ENCODE results near the gene RAPGEF4. TPM values are rescaled to one million over a fixed set of nuclear protein-coding genes. Genes with fewer than 3 reads are reported as not detected.

RAPGEF4 gene
- total RNA-seq, 1 experiment from 2014 or later: 1.4 TPM

DNA sequence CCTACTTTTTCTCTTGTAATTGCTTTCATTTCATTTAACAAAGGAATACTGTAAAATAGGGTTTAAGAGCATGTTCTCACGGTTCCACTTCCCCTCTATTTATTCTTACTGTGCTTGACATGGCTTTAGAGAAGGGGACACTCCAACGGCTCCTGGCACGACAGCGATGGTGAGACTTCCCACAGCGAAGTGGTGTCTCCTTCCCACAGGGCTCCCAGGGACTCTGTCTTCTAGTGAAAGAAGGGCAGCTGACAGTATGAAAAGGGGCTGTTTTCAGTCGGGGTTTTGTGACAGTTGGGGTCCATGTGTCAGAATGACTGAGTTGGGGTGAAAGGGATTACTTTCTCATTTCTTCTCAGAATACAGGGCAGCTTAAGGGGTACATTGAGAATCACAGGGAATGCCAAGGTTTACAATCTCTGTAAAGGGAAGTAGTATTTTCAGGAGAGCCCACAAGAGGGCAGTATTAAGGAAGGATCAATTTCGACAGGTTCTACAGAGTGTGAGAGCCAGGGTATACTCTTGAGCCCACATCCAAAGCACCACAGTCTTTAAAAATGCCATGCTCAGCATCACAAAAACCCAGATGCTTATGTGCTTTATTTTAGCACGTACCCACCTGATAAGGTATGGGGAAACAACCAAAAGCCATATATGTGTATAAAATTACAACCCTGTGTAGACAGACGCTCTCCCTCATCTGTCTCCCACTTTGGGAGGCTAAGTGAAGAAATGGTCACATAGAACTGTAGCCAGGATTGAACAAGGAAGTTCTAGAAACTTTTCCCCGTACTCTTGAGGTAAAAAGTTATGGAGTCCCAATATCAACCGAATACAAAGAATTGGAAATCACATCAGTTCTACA lies 31.3 kb upstream of the RAPGEF4 start:
- Histone ChIP-seq H2BK15ac (ENCODE audit: low read depth, low read length) (no peak overlapping the region), H3K18ac (ENCODE audit: insufficient read length, low read depth, low read length) (no peak overlapping the region), H3K4me2 (ENCODE audit: insufficient read depth, insufficient read length, low read length) (no peak overlapping the region), H4K5ac (ENCODE audit: insufficient read length, low read depth, low read length) (no peak overlapping the region), H3K79me1 (ENCODE audit: insufficient read depth, low read depth, low read length, poor library complexity, severe bottlenecking) (no peaks in the 10 kb centered on the region), H2AFZ (ENCODE audit: low read length) (no peak overlapping the region), H4K91ac (ENCODE audit: insufficient read length, low read depth, low read length) (no peak overlapping the region), H3K56ac (ENCODE audit: insufficient read length, low read depth, low read length) (no peak overlapping the region), H3K27me3 (ENCODE audit: insufficient read depth, low read length) (no peaks in the 10 kb centered on the region), H3K27ac (ENCODE audit: insufficient read length, low read depth, low read length) (no peak overlapping the region), H3T11ph (ENCODE audit: low read length) (no peak overlapping the region), H2BK120ac (ENCODE audit: low read depth, low read length, poor library complexity, severe bottlenecking) (no peak overlapping the region), H2BK5ac (ENCODE audit: insufficient read length, low read length) (no peak overlapping the region), H2BK20ac (ENCODE audit: low read depth, low read length, poor library complexity, severe bottlenecking) (no peak overlapping the region), H3K23ac (ENCODE audit: insufficient read length, low read depth, low read length) (no peak overlapping the region), H3K4ac (ENCODE audit: low read depth, low read length) (no peak overlapping the region), H3K23me2 (ENCODE audit: insufficient read length, low read depth, low read length, poor library complexity, severe bottlenecking) (no peaks in the 10 kb centered on the region), H4K20me1 (ENCODE audit: control insufficient read depth, insufficient read depth, insufficient read length) (no peaks in the 10 kb centered on the region), H3K9me3 (ENCODE audit: control insufficient read depth, low read depth, low read length) (no peaks in the 10 kb centered on the region), H4K8ac (replicated peaks; ENCODE audit: insufficient read length, low read depth, low read length) (no peak overlapping the region), H3K14ac (ENCODE audit: insufficient read depth, low read length) (no peak overlapping the region), H2AK5ac (ENCODE audit: insufficient read length, low read length) (no peak overlapping the region), H3K79me2 (ENCODE audit: insufficient read depth, low read length) (no peaks in the 10 kb centered on the region), H3K9ac (ENCODE audit: extremely low read depth, insufficient read length, low read length) (no peak overlapping the region), H3K4me1 (ENCODE audit: insufficient read depth, low read length) (no peaks in the 10 kb centered on the region), H2BK12ac (ENCODE audit: insufficient read length, low read depth, low read length) (no peak overlapping the region)
- Mint-ChIP-seq H3K27me3 (ENCODE audit: low read depth) (peaks cover 3% of the 10 kb centered on the region), H3K4me1 (no peaks in the 10 kb centered on the region), H3K9me3 (peaks cover 18 to 19% of the 10 kb centered on the region in 2 experiments), H3K4me3 (no peak overlapping the region), H3K27ac (no peak overlapping the region; a peak in 1 of 7 replicates), H3K36me3 (ENCODE audit: insufficient read depth in 1 of 3, low read depth in 3 of 3) (peaks cover 0 to 12% (median 2%) of the 10 kb centered on the region in 3 experiments; a peak in 3 of 7 replicates)
- no peak for DNase-seq
- WGBS (ENCODE audit: extremely low coverage, insufficient read length, low lambda C conversion rate): no CpG with 5 or more reads among the region's 11 CpGs
- TF ChIP-seq, protein P1, sequence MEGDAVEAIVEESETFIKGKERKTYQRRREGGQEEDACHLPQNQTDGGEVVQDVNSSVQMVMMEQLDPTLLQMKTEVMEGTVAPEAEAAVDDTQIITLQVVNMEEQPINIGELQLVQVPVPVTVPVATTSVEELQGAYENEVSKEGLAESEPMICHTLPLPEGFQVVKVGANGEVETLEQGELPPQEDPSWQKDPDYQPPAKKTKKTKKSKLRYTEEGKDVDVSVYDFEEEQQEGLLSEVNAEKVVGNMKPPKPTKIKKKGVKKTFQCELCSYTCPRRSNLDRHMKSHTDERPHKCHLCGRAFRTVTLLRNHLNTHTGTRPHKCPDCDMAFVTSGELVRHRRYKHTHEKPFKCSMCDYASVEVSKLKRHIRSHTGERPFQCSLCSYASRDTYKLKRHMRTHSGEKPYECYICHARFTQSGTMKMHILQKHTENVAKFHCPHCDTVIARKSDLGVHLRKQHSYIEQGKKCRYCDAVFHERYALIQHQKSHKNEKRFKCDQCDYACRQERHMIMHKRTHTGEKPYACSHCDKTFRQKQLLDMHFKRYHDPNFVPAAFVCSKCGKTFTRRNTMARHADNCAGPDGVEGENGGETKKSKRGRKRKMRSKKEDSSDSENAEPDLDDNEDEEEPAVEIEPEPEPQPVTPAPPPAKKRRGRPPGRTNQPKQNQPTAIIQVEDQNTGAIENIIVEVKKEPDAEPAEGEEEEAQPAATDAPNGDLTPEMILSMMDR (conservative IDR thresholded peaks at IDR 0.05): peak; percentile 75
